Upper lobe of left lung (tissue), 6 donors: ENCODE results near the gene NOL6. TPM values are rescaled to one million over a fixed set of nuclear protein-coding genes. Genes with fewer than 3 reads are reported as not detected.
A peak's percentile ranks its signal among the peaks of the same experiment; 100 is the strongest.
"Not testable (repeated sequence)": the region's sequence is repeated elsewhere in the genome, so short reads cannot be mapped to it uniquely, and the experiment has no call there.

Source experiments
- ATAC-seq, 2 donors: fragments of 200-7000 bp; cut with Tn5 transposase; one replicate each; pipeline ENCODE4 v1.9.1; 2022; ENCODE audit warnings: mild to moderate bottlenecking in 2 of 2, moderate library complexity in 2 of 2; ENCODE audit not compliant: low FRiP score in 2 of 2
- DNase-seq, 2 donors: peaks; one replicate each; pipeline ENCODE4 v3.0.0-alpha.2; 2019 to 2020
- H3K27ac ChIP-seq, 4 donors: fragments of 200-600 bp; sonication (generic); one replicate each; pipeline ENCODE4 v1.5.1; 2016 to 2019
- H3K27me3 ChIP-seq, 4 donors: fragments of 200-600 bp; sonication (generic); one replicate each; pipeline ENCODE4 v1.5.1; 2017 to 2019
- H3K36me3 ChIP-seq, 4 donors: fragments of 200-600 bp; sonication (generic); one replicate each; pipeline ENCODE4 v1.5.1; 2016 to 2019
- H3K4me1 ChIP-seq, 4 donors: fragments of 200-600 bp; sonication (generic); one replicate each; pipeline ENCODE4 v1.5.1; 2018 to 2019
- H3K4me3 ChIP-seq, 4 donors: fragments of 200-600 bp; sonication (generic); one replicate each; pipeline ENCODE4 v1.5.1; 2017 to 2019; ENCODE audit warnings: mild to moderate bottlenecking in 2 of 4, moderate library complexity in 1 of 4
- H3K9me3 ChIP-seq, 4 donors: fragments of 200-600 bp; sonication (generic); one replicate each; pipeline ENCODE4 v1.5.1; 2018 to 2019
- CTCF ChIP-seq, 6 experiments: fragments of 450-650 bp in 4 of 6; fragments of 200-600 bp in 2 of 6; sonication (generic) in 2 of 6; IDR thresholded peaks; one replicate each; pipeline ENCODE4 v1.5.1; 2016 to 2019; ENCODE audit warnings: antibody characterized with exemption in 6 of 6
- EP300 ChIP-seq, 4 donors: sonication (generic); formaldehyde crosslinking; IDR thresholded peaks; one replicate each; pipeline ENCODE4 v1.5.1; 2017; ENCODE audit warnings: antibody characterized with exemption in 4 of 4, control low read depth in 2 of 4
- POLR2A ChIP-seq, 4 donors: fragments of 450-650 bp; IDR thresholded peaks; one replicate each; pipeline ENCODE4 v1.5.1; 2016 to 2017; ENCODE audit warnings: antibody characterized with exemption in 4 of 4, mild to moderate bottlenecking in 2 of 4
- POLR2AphosphoS5 ChIP-seq, 2 donors: sonication (generic); formaldehyde crosslinking; IDR thresholded peaks; one replicate each; pipeline ENCODE4 v1.5.1; 2017; ENCODE audit warnings: antibody characterized with exemption in 2 of 2
- WGBS, 2 donors: methylation state at CpG; one replicate each; pipeline ENCODE4 v1.1.5; 2017 to 2018; 5-methylcytosine and 5-hydroxymethylcytosine counted together
- total RNA-seq, 6 donors: library from RNA; depleted of rRNA in 4 of 6; stranded (reverse); fragments of >200 nt in 4 of 6; gene quantifications; one replicate each; pipeline versions ENCODE4 v1.1.0 to v1.2.1, GENCODE V29; 2016 to 2021
- donor health status: DM: no; HTN: no; CAD: no; lungs with moderate emphysema.
- donor health status: DM: no; HTN: yes; CAD: no; lungs with severe emphysema.

The NOL6 gene
- total RNA-seq, result 10 to 100 TPM; 17.8 to 47.6 (median 31.9) TPM

GRCh38 chr9:33473643-33474352 lies at the start of gene NOL6:
TSS of gene NOL6 (minus strand) at chr9:33473924. CDS start at chr9:33473842, 82 bp downstream.
- Histone ChIP-seq H3K4me1 (peaks cover 19 to 27% (median 22%) of the 10 kb centered on the region in 4 donors), H3K27me3 (no peaks in the 10 kb centered on the region), H3K4me3 (peak within 1 kb of the TSS; percentile 96 to 98 (median 97)), H3K9me3 (no peaks in the 10 kb centered on the region), H3K27ac (peak within 1 kb of the TSS; percentile 63 to 81 (median 72)), H3K36me3 (peaks cover 11 to 34% (median 27%) of the 10 kb centered on the region in 4 donors)
- peak; percentile 99 to 100 for ATAC-seq
- peak; percentile 89 to 98 for DNase-seq
- WGBS, 2 donors, result 1 to 2% methylated on average over 16 to 32 of the region's 32 CpGs
- TF ChIP-seq POLR2AphosphoS5 (IDR thresholded peaks at IDR 0.05) (peak; percentile 89 to 90), EP300 (IDR thresholded peaks at IDR 0.05) (peak in 1 of 4 donors; percentile 25), CTCF (IDR thresholded peaks at IDR 0.05) (no peak), POLR2A (IDR thresholded peaks at IDR 0.05) (peak in 3 of 4 donors; percentile 18 to 79 (median 61))

GRCh38 chr9:33521861-33522260 lies 48.1 kb upstream of the NOL6 start:
- not testable (repeated sequence) for H3K36me3 ChIP-seq, H3K4me3 ChIP-seq, H3K27ac ChIP-seq, ATAC-seq, H3K9me3 ChIP-seq, DNase-seq
- Histone ChIP-seq H3K27me3 (peaks cover 0 to 15% (median 0%) of the 10 kb centered on the region in 4 donors), H3K4me1 (peaks cover 0 to 18% (median 15%) of the 10 kb centered on the region in 4 donors)
- WGBS, 2 donors, result 70 to 71% methylated on average over 6 of the region's 6 CpGs

GRCh38 chr9:33517934-33518577 lies 44.3 kb upstream of the NOL6 start:
- not testable (repeated sequence) for H3K4me3 ChIP-seq, H3K9me3 ChIP-seq, DNase-seq, H3K27me3 ChIP-seq, H3K4me1 ChIP-seq, H3K36me3 ChIP-seq, H3K27ac ChIP-seq
- 52 to 54% methylated on average over 6 of the region's 6 CpGs for WGBS, 2 donors
- ATAC-seq, result peak in 1 of 2 donors; percentile 67

GRCh38 chr9:33517373-33517772 lies 43.6 kb upstream of the NOL6 start:
- WGBS, 2 donors, result 77 to 85% methylated on average over 2 of the region's 2 CpGs
- DNase-seq, result no peak
- H3K36me3 ChIP-seq, result no peaks in the 10 kb centered on the region
- H3K27me3 ChIP-seq, result no peaks in the 10 kb centered on the region
- H3K9me3 ChIP-seq, result no peaks in the 10 kb centered on the region
- no peak overlapping the region for H3K4me3 ChIP-seq
- H3K4me1 ChIP-seq, result no peaks in the 10 kb centered on the region
- TF ChIP-seq CTCF (IDR thresholded peaks at IDR 0.05) (peak in 5 of 6 experiments; percentile 20 to 56 (median 42)), POLR2A (IDR thresholded peaks at IDR 0.05) (no peak), EP300 (IDR thresholded peaks at IDR 0.05) (no peak), POLR2AphosphoS5 (IDR thresholded peaks at IDR 0.05) (no peak)
- peak; percentile 60 to 77 for ATAC-seq
- no peak overlapping the region for H3K27ac ChIP-seq

- ATAC-seq, DNase-seq, H3K4me3 ChIP-seq, H3K27me3 ChIP-seq, H3K27ac ChIP-seq, H3K9me3 ChIP-seq, H3K4me1 ChIP-seq, H3K36me3 ChIP-seq: not testable (repeated sequence)
- WGBS, 2 donors, result 88 to 100% methylated on average over 1 of the region's 1 CpG
Measured at GRCh38 chr9:33516397-33516796, 42.7 kb upstream of the NOL6 start.

- H3K9me3 ChIP-seq, H3K27me3 ChIP-seq, H3K4me3 ChIP-seq, H3K4me1 ChIP-seq, ATAC-seq, H3K27ac ChIP-seq, DNase-seq, H3K36me3 ChIP-seq: not testable (repeated sequence)
- WGBS, 2 donors, result 56 to 60% methylated on average over 1 to 2 of the region's 2 CpGs
Measured at GRCh38 chr9:33515342-33515995, 41.7 kb upstream of the NOL6 start.

GRCh38 chr9:33512535-33512934 lies 38.8 kb upstream of the NOL6 start:
- H3K27me3 ChIP-seq, H3K27ac ChIP-seq, DNase-seq, ATAC-seq, H3K9me3 ChIP-seq, H3K4me3 ChIP-seq, H3K36me3 ChIP-seq, H3K4me1 ChIP-seq: not testable (repeated sequence)
- 96 to 97% methylated on average over 2 of the region's 2 CpGs for WGBS, 2 donors

GRCh38 chr9:33511184-33511517 lies 37.4 kb upstream of the NOL6 start:
- not testable (repeated sequence) for DNase-seq, ATAC-seq, H3K27me3 ChIP-seq, H3K9me3 ChIP-seq, H3K4me1 ChIP-seq, H3K36me3 ChIP-seq
- 0% methylated on average over 6 to 8 of the region's 8 CpGs for WGBS, 2 donors
- Histone ChIP-seq H3K27ac (peak overlapping the region; percentile 87 to 92 (median 91)), H3K4me3 (peak overlapping the region; percentile 36 to 64 (median 56))
